SW 1271 (cell line): Measurements from ENCODE around the gene TRAPPC10.

Experiments
- DNase-seq, 2 experiments: peaks; one replicate each; lab custom pipeline; 2025; lab: John Stamatoyannopoulos, UW

TRAPPC10 gene

GRCh38 chr21:44005071-44005470 lies 7.0 kb upstream of the TRAPPC10 start:
- no peak for DNase-seq

GRCh38 chr21:44005593-44005992 lies 6.5 kb upstream of the TRAPPC10 start:
- no peak for DNase-seq

GRCh38 chr21:44006017-44006619 lies 6.0 kb upstream of the TRAPPC10 start:
- DNase-seq = peak; percentile 53 to 69

- no peak for DNase-seq
These were observed 5.5 kb upstream of the TRAPPC10 start for GRCh38 chr21:44006656-44007055.

GRCh38 chr21:44010429-44010828 lies 1.7 kb upstream of the TRAPPC10 start:
- no peak for DNase-seq

- DNase-seq = no peak
These were observed 986 bp upstream of the TRAPPC10 start for GRCh38 chr21:44011123-44011522.

GRCh38 chr21:44012474-44013379 lies 618 bp downstream of the TRAPPC10 start:
- DNase-seq = peak in 1 of 2 experiments; percentile 33

- peak in 1 of 2 experiments; percentile 8 for DNase-seq
These were observed 1.4 kb downstream of the TRAPPC10 start for GRCh38 chr21:44013380-44014088.

GRCh38 chr21:44017601-44018000 lies 5.5 kb downstream of the TRAPPC10 start:
- no peak for DNase-seq

- no peak for DNase-seq
These were observed 6.0 kb downstream of the TRAPPC10 start for GRCh38 chr21:44018127-44018526.

- no peak for DNase-seq
These were observed 6.9 kb downstream of the TRAPPC10 start for GRCh38 chr21:44018813-44019567.

- no peak for DNase-seq
These were observed 7.5 kb downstream of the TRAPPC10 start for GRCh38 chr21:44019568-44019958.

- DNase-seq = no peak
These were observed 8.4 kb downstream of the TRAPPC10 start for GRCh38 chr21:44020551-44020950.

GRCh38 chr21:44021064-44021463 lies 9.0 kb downstream of the TRAPPC10 start:
- DNase-seq = no peak

GRCh38 chr21:44024257-44024656 lies 12.1 kb downstream of the TRAPPC10 start:
- DNase-seq = no peak

GRCh38 chr21:44024887-44025353 lies 12.8 kb downstream of the TRAPPC10 start:
- no peak for DNase-seq

GRCh38 chr21:44027607-44028286 lies 15.6 kb downstream of the TRAPPC10 start:
- no peak for DNase-seq

GRCh38 chr21:44028287-44028659 lies 16.2 kb downstream of the TRAPPC10 start:
- DNase-seq = no peak

- no peak for DNase-seq
These were observed 17.5 kb downstream of the TRAPPC10 start for GRCh38 chr21:44029460-44030087.

GRCh38 chr21:44035244-44035643 lies 23.1 kb downstream of the TRAPPC10 start:
- DNase-seq = no peak

GRCh38 chr21:44038063-44038462 lies 26.0 kb downstream of the TRAPPC10 start:
- no peak for DNase-seq
